Left cardiac atrium (tissue), 4 donors: ENCODE measurements around the gene ADAMTSL3. TPM values are rescaled to one million over a fixed set of nuclear protein-coding genes. Genes with fewer than 3 reads are reported as not detected.
"Not testable (repeated sequence)": the region's sequence is repeated elsewhere in the genome, so short reads cannot be mapped to it uniquely, and the experiment has no call there.

ENCODE experiments used
- ATAC-seq, 2 donors: fragments of 200-7000 bp; cut with Tn5 transposase; one replicate each; pipeline ENCODE4 v1.9.1; 2020; ENCODE audit warnings: mild to moderate bottlenecking in 2 of 2, moderate library complexity in 2 of 2
- DNase-seq: peaks from one replicate; pipeline ENCODE4 v3.0.0-alpha.2; 2020
- intact Hi-C, 2 donors: fragments of 100-400 bp; cut with DNase I; formaldehyde crosslinking; loops; one replicate each; pipeline versions ENCODE4 v1.14.1 to v1.15.1; 2022 to 2023
- total RNA-seq, 2 donors: library from RNA; stranded (reverse); fragmentation: NEBNext Ultra II Directional; extraction: Animal tissue kit (Norgen Biotek cat#: 25700); gene quantifications; one replicate each; pipeline ENCODE4 v1.2.1, GENCODE V29; 2021
- donor health status: DM: no; HTN: yes; CAD: no.
- donor health status: DM: no; HTN: yes; CAD: no; lungs with severe emphysema.
- donor health status: DM: yes; HTN: yes; CAD: no.
- donor health status: Dilated cardiomyopathy.

Gene ADAMTSL3
- total RNA-seq, 2 donors from 2014 or later = 22.8 to 25.8 TPM

GRCh38 chr15:83692746-83693581 lies 39.0 kb downstream of the ADAMTSL3 start:
- intact Hi-C loops = no loop called here
- ATAC-seq (peak in 1 of 2 donors; percentile 13), DNase-seq (no peak)

- DNase-seq (no peak), ATAC-seq (peak; percentile 35 to 72)
- intact Hi-C loops = no loop called here
Observed at GRCh38 chr15:83694015-83694414, 40.1 kb downstream of the ADAMTSL3 start.

GRCh38 chr15:83694536-83694935 lies 40.6 kb downstream of the ADAMTSL3 start:
- DNase-seq (no peak), ATAC-seq (peak; percentile 20 to 29)
- intact Hi-C loops = no loop called here

GRCh38 chr15:83695246-83695645 lies 41.3 kb downstream of the ADAMTSL3 start:
- DNase-seq (no peak), ATAC-seq (peak in 1 of 2 donors; percentile 16)
- intact Hi-C loops = loop anchor here in 1 of 2 donors (5.0 kb wide), 1 partner anchor 52 kb away; no protein-coding TSS in a partner anchor

GRCh38 chr15:83695901-83696425 lies 42.0 kb downstream of the ADAMTSL3 start:
- DNase-seq = no peak
- ATAC-seq = no peak
- intact Hi-C loops = loop anchor here in 1 of 2 donors (5.0 kb wide), 1 partner anchor 51 kb away; no protein-coding TSS in a partner anchor

GRCh38 chr15:83697716-83698115 lies 43.8 kb downstream of the ADAMTSL3 start:
- intact Hi-C loops = loop anchor here in 1 of 2 donors (5.0 kb wide), 1 partner anchor 50 kb away; no protein-coding TSS in a partner anchor
- DNase-seq (no peak), ATAC-seq (no peak)

GRCh38 chr15:83698294-83698693 lies 44.4 kb downstream of the ADAMTSL3 start:
- peak; percentile 60 to 86 for ATAC-seq
- peak; percentile 75 for DNase-seq
- intact Hi-C loops = loop anchor here in 1 of 2 donors (5.0 kb wide), 1 partner anchor 49 kb away; no protein-coding TSS in a partner anchor

GRCh38 chr15:83699028-83699427 lies 45.1 kb downstream of the ADAMTSL3 start:
- no peak for ATAC-seq
- intact Hi-C loops = loop anchor here in 1 of 2 donors (5.0 kb wide), 1 partner anchor 48 kb away; no protein-coding TSS in a partner anchor
- no peak for DNase-seq

GRCh38 chr15:83700082-83700481 lies 46.2 kb downstream of the ADAMTSL3 start:
- ATAC-seq = peak in 1 of 2 donors; percentile 7
- intact Hi-C loops = no loop called here
- peak; percentile 39 for DNase-seq

GRCh38 chr15:83702314-83702713 lies 48.4 kb downstream of the ADAMTSL3 start:
- intact Hi-C loops, ATAC-seq, DNase-seq: not testable (repeated sequence)

- ATAC-seq = no peak
- no peak for DNase-seq
- intact Hi-C loops = no loop called here
Observed at GRCh38 chr15:83708328-83708727, 54.4 kb downstream of the ADAMTSL3 start.

- DNase-seq = no peak
- peak in 1 of 2 donors; percentile 47 for ATAC-seq
- intact Hi-C loops = no loop called here
Observed at GRCh38 chr15:83709241-83709640, 55.3 kb downstream of the ADAMTSL3 start.

- intact Hi-C loops = no loop called here
- DNase-seq (no peak), ATAC-seq (no peak)
Observed at GRCh38 chr15:83709811-83710210, 55.9 kb downstream of the ADAMTSL3 start.

GRCh38 chr15:83710452-83710851 lies 56.5 kb downstream of the ADAMTSL3 start:
- no peak for DNase-seq
- ATAC-seq = no peak
- intact Hi-C loops = no loop called here

GRCh38 chr15:83711236-83711635 lies 57.3 kb downstream of the ADAMTSL3 start:
- no peak for ATAC-seq
- intact Hi-C loops = no loop called here
- no peak for DNase-seq

GRCh38 chr15:83713242-83713641 lies 59.3 kb downstream of the ADAMTSL3 start:
- DNase-seq = no peak
- intact Hi-C loops = no loop called here
- no peak for ATAC-seq

GRCh38 chr15:83714939-83715628 lies 61.2 kb downstream of the ADAMTSL3 start:
- DNase-seq (no peak), ATAC-seq (peak in 1 of 2 donors; percentile 69)
- intact Hi-C loops = no loop called here

GRCh38 chr15:83716605-83717004 lies 62.7 kb downstream of the ADAMTSL3 start:
- DNase-seq = no peak
- ATAC-seq = no peak
- intact Hi-C loops = no loop called here

GRCh38 chr15:83717010-83717409 lies 63.1 kb downstream of the ADAMTSL3 start:
- no peak for DNase-seq
- no peak for ATAC-seq
- intact Hi-C loops = no loop called here

- intact Hi-C loops = no loop called here
- ATAC-seq = peak in 1 of 2 donors; percentile 38
Observed at GRCh38 chr15:83720468-83720867, 66.5 kb downstream of the ADAMTSL3 start.

More at GRCh38 chr15:83720468-83720867, 66.5 kb downstream of the ADAMTSL3 start:
- DNase-seq = no peak
